PFSK-1 (cell line): Measurements from ENCODE around the gene ASCC1.

ENCODE experiments used
- FOXP2 ChIP-seq: optimal IDR thresholded peaks from 2 replicates; pipeline ENCODE3; 2011; ENCODE audit warnings: borderline replicate concordance, control low read depth, inconsistent platforms; ENCODE audit not compliant: insufficient read depth; ENCODE audit errors: extremely low read length, extremely low read depth
- POLR2AphosphoS5 ChIP-seq: IDR thresholded peaks from 2 replicates; pipeline ENCODE4 v1.6.1; 2012; ENCODE audit warnings: low read depth, mild to moderate bottlenecking, control low read depth, low read length, moderate library complexity
- REST ChIP-seq, 2 experiments: IDR thresholded peaks; 2 replicates each; pipeline versions ENCODE4 v1.6.1 to v1.8.0; 2011 to 2012; ENCODE audit warnings: low read depth in 2 of 2, low read length in 2 of 2, control low read depth in 1 of 2, inconsistent platforms in 1 of 2, mild to moderate bottlenecking in 1 of 2, moderate library complexity in 1 of 2; ENCODE audit not compliant: insufficient read depth in 1 of 2
- SIN3A ChIP-seq: IDR thresholded peaks from 2 replicates; pipeline ENCODE4 v1.6.1; 2012; ENCODE audit warnings: mild to moderate bottlenecking, low read length, moderate library complexity, borderline replicate concordance; ENCODE audit not compliant: insufficient read depth
- TAF1 ChIP-seq: IDR thresholded peaks from 2 replicates; pipeline ENCODE4 v1.6.1; 2012; ENCODE audit warnings: low read length, control low read depth, borderline replicate concordance; ENCODE audit not compliant: insufficient read depth

The ASCC1 gene

GRCh38 chr10:72126184-72126871, 89.7 kb downstream of the ASCC1 start:
- TF ChIP-seq POLR2AphosphoS5 (no peak), REST (IDR thresholded peaks at IDR 0.05; ENCODE audit: insufficient read depth in 1 of 2, low read depth in 2 of 2, low read length in 2 of 2) (no peak), TAF1 (no peak), SIN3A (no peak), FOXP2 (no peak)

GRCh38 chr10:72124989-72125388, 91.1 kb downstream of the ASCC1 start:
- TF ChIP-seq FOXP2 (no peak), REST (IDR thresholded peaks at IDR 0.05; ENCODE audit: insufficient read depth in 1 of 2, low read depth in 2 of 2, low read length in 2 of 2) (no peak), TAF1 (no peak), SIN3A (no peak), POLR2AphosphoS5 (no peak)

GRCh38 chr10:72124381-72124780, 91.7 kb downstream of the ASCC1 start:
- TF ChIP-seq POLR2AphosphoS5, result no peak
- TF ChIP-seq REST (IDR thresholded peaks at IDR 0.05; ENCODE audit: insufficient read depth in 1 of 2, low read depth in 2 of 2, low read length in 2 of 2), result no peak
- TF ChIP-seq TAF1, result no peak
- no peak for TF ChIP-seq FOXP2
- TF ChIP-seq SIN3A, result no peak

GRCh38 chr10:72123616-72124015, 92.5 kb downstream of the ASCC1 start:
- TF ChIP-seq FOXP2 (no peak), SIN3A (no peak), REST (IDR thresholded peaks at IDR 0.05; ENCODE audit: insufficient read depth in 1 of 2, low read depth in 2 of 2, low read length in 2 of 2) (no peak)

DNA sequence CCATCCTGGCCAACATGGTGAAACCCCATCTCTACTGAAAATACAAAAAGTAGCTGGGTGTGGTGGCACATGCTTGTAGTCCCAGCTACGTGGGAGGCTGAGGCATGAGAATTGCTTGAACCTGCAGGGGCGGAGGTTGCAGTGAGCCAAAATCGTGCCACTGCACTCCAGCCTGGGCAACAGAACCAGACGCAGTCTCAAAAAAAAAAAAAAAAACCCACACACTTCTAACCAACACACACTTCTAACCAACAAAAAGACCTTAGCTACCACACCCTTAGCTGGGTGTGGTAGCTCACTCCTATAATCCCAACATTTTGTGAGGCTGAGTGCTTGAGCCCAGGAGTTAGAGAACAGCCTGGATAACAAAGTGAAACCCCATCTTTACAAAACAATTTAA, 93.9 kb downstream of the ASCC1 start:
- no peak for TF ChIP-seq SIN3A
- no peak for TF ChIP-seq FOXP2
- TF ChIP-seq TAF1, result no peak
- no peak for TF ChIP-seq POLR2AphosphoS5
- TF ChIP-seq REST (IDR thresholded peaks at IDR 0.05; ENCODE audit: insufficient read depth in 1 of 2, low read depth in 2 of 2, low read length in 2 of 2), result no peak
